Endothelial cell of umbilical vein (primary cell): ENCODE data around the gene PPP2R2C. TPM values are rescaled to one million over a fixed set of nuclear protein-coding genes. Genes with fewer than 3 reads are reported as not detected.

Source experiments
- BruUV-seq: library from RNA; stranded (reverse); fragments of 400-500 nt; replicated peaks from 2 replicates; lab custom pipeline; 2021; lab: Mats Ljungman, UMichigan
- CTCF ChIA-PET: fragments of 300-600, 350-600 bp; sonication (Branson Sonifier 250); formaldehyde crosslinking; loops from one replicate; lab custom pipeline; 2021; ENCODE audit warnings: antibody characterized with exemption, inconsistent platforms; lab: Charles Lee
- POLR2A ChIA-PET: fragments of 300-600, 350-600 bp; sonication (Branson Sonifier 250); formaldehyde crosslinking; loops from one replicate; lab custom pipeline; 2021; ENCODE audit warnings: antibody characterized with exemption, inconsistent platforms; lab: Charles Lee
- DNase-seq: peaks from one replicate; pipeline ENCODE4 v3.0.0-alpha.2; 2011; ENCODE audit warnings: low read depth, low spot score
- FAIRE-seq: peaks from 2 replicates; lab custom pipeline; 2011; peaks lifted over from hg19 to GRCh38; lab: Jason Lieb, UNC
- H2AFZ ChIP-seq: 2 replicates; pipeline ENCODE4 v1.6.0; 2012; ENCODE audit warnings: low read depth, low read length, control low read depth, inconsistent platforms
- H3K27ac ChIP-seq: 2 replicates; pipeline ENCODE4 v1.5.1; 2011; ENCODE audit warnings: low read depth, mild to moderate bottlenecking, control low read depth, low read length, moderate library complexity; ENCODE audit not compliant: insufficient read depth
- H3K27me3 ChIP-seq, 2 experiments: 2 replicates each; pipeline versions ENCODE4 v1.6.0 to v1.6.1; 2011; ENCODE audit warnings: low read length in 2 of 2, mixed read lengths in 1 of 2; ENCODE audit not compliant: control insufficient read depth in 2 of 2, insufficient read depth in 2 of 2
- H3K36me3 ChIP-seq, 2 experiments: 2 replicates in 1 of 2; 3 replicates in 1 of 2; pipeline ENCODE4 v1.5.1; 2011; ENCODE audit warnings: low read length in 2 of 2, mild to moderate bottlenecking in 1 of 2, moderate library complexity in 1 of 2; ENCODE audit not compliant: control insufficient read depth in 2 of 2, insufficient read depth in 2 of 2; ENCODE audit errors: extremely low read depth in 1 of 2
- H3K4me1 ChIP-seq: 3 replicates; pipeline ENCODE4 v1.5.1; 2011; ENCODE audit warnings: mild to moderate bottlenecking, low read length; ENCODE audit not compliant: control insufficient read depth, insufficient read depth; ENCODE audit errors: extremely low read depth
- H3K4me2 ChIP-seq: 2 replicates; pipeline ENCODE4 v1.6.1; 2011; ENCODE audit warnings: low read length, control low read depth, mixed read lengths; ENCODE audit not compliant: insufficient read depth
- H3K4me3 ChIP-seq, 3 experiments: fragments of 200-600 bp in 1 of 3; sonication (generic), shearing (Covaris generic) in 1 of 3; replicated peaks in 1 of 3; 2 replicates each; pipeline ENCODE4 v1.5.1; 2011 to 2016; ENCODE audit warnings: control low read depth in 3 of 3, low read length in 3 of 3, mild to moderate bottlenecking in 2 of 3, inconsistent platforms in 1 of 3, low read depth in 1 of 3, moderate library complexity in 1 of 3; ENCODE audit not compliant: insufficient read depth in 1 of 3
- H3K79me2 ChIP-seq: 2 replicates; pipeline ENCODE4 v1.6.0; 2012; ENCODE audit warnings: low read length, inconsistent platforms; ENCODE audit not compliant: control insufficient read depth, insufficient read depth
- H3K9ac ChIP-seq: replicated peaks from 2 replicates; pipeline ENCODE3; 2011; ENCODE audit warnings: low read length, control low read depth; ENCODE audit not compliant: insufficient read depth; ENCODE audit errors: extremely low read depth
- H3K9me1 ChIP-seq: replicated peaks from 3 replicates; pipeline ENCODE4 v1.6.0; 2011; ENCODE audit warnings: mild to moderate bottlenecking, low read length; ENCODE audit not compliant: control insufficient read depth, insufficient read depth; ENCODE audit errors: extremely low read depth
- H3K9me3 ChIP-seq: replicated peaks from 2 replicates; pipeline ENCODE4 v1.5.1; 2012; ENCODE audit warnings: low read length, inconsistent platforms; ENCODE audit not compliant: control insufficient read depth, insufficient read depth
- H4K20me1 ChIP-seq: replicated peaks from 2 replicates; pipeline ENCODE3; 2011; ENCODE audit warnings: mild to moderate bottlenecking, low read length; ENCODE audit not compliant: control insufficient read depth, insufficient read depth; ENCODE audit errors: extremely low read depth
- CTCF ChIP-seq, 2 donors: IDR thresholded peaks; 1 replicate in 1 of 2; 2 replicates in 1 of 2; pipeline ENCODE4 v1.5.1; 2011; ENCODE audit warnings: low read length in 2 of 2, mild to moderate bottlenecking in 2 of 2, moderate library complexity in 2 of 2, control low read depth in 1 of 2, inconsistent platforms in 1 of 2, low read depth in 1 of 2; ENCODE audit not compliant: insufficient read depth in 1 of 2; ENCODE audit errors: extremely low read depth in 1 of 2
- EZH2 ChIP-seq: IDR thresholded peaks from 2 replicates; pipeline ENCODE4 v1.6.1; 2012; ENCODE audit warnings: borderline replicate concordance, low read depth, mild to moderate bottlenecking, moderate library complexity, low read length, inconsistent platforms; ENCODE audit not compliant: severe bottlenecking
- FOS ChIP-seq: IDR thresholded peaks from 2 replicates; pipeline ENCODE4 v1.6.1; 2011; ENCODE audit warnings: mild to moderate bottlenecking, low read length, moderate library complexity, borderline replicate concordance; ENCODE audit not compliant: insufficient read depth
- GATA2 ChIP-seq: IDR thresholded peaks from 2 replicates; pipeline ENCODE4 v1.7.0; 2011; ENCODE audit warnings: low read depth, mild to moderate bottlenecking, moderate library complexity, mixed read lengths, low read length; ENCODE audit not compliant: insufficient read length, insufficient read depth
- JUN ChIP-seq: IDR thresholded peaks from 2 replicates; pipeline ENCODE4 v1.6.1; 2011; ENCODE audit warnings: borderline replicate concordance, low read depth; ENCODE audit not compliant: insufficient read length, insufficient read depth
- MAX ChIP-seq: IDR thresholded peaks from 2 replicates; pipeline ENCODE4 v1.6.1; 2011; ENCODE audit not compliant: insufficient read depth, insufficient read length
- MYC ChIP-seq: IDR thresholded peaks from one replicate; pipeline ENCODE4 v1.6.1; 2011; ENCODE audit warnings: mild to moderate bottlenecking, low read depth, low read length
- POLR2A ChIP-seq: IDR thresholded peaks from 2 replicates; pipeline ENCODE4 v1.6.1; 2012; ENCODE audit warnings: low read depth, mild to moderate bottlenecking, control low read depth, low read length
- POLR2AphosphoS5 ChIP-seq: IDR thresholded peaks from 2 replicates; pipeline ENCODE4 v1.6.1; 2012; ENCODE audit warnings: low read depth, mild to moderate bottlenecking, control low read depth, low read length, moderate library complexity; ENCODE audit not compliant: insufficient read depth
- dilution Hi-C: fragments of 300-500 bp; cut with MboI; formaldehyde crosslinking; loops from one replicate; pipeline ENCODE4 v1.15.0; 2019; ENCODE audit warnings: low sequenced_read_pairs; ENCODE audit not compliant: extremely low pct_ligation_motif_present
- intact Hi-C: fragments of 100-400 bp; cut with micrococcal nuclease; formaldehyde crosslinking; loops from one replicate; pipeline ENCODE4 v1.10.0; 2022
- polyA plus RNA-seq, 4 experiments: library from polyadenylated mRNA; depleted of rRNA in 3 of 4; stranded (reverse) in 3 of 4; unstranded in 1 of 4; fragments of >200 nt; gene quantifications; 2 replicates each; pipeline versions ENCODE4 v1.2.1 to v1.2.3, GENCODE V29; 2011 to 2012; ENCODE audit warnings: missing spikeins in 1 of 4
- total RNA-seq: library from RNA; stranded (reverse); gene quantifications from 2 replicates; pipeline ENCODE4 v1.2.3, GENCODE V29; 2021

The PPP2R2C gene
- total and polyA plus RNA-seq, 2 donors (not counting 3 experiments of a cell fraction or from before 2014, with no cell fraction given), result 0.03 to 0.09 TPM

GRCh38 chr4:6307891-6308290 lies 164.5 kb downstream of the PPP2R2C start:
- dilution Hi-C loops, result no loop called here

More at GRCh38 chr4:6307891-6308290, 164.5 kb downstream of the PPP2R2C start:
- H2AFZ ChIP-seq, result no peak overlapping the region
- POLR2A ChIA-PET, result no interaction called here
- FAIRE-seq, result no peak
- H3K4me3 ChIP-seq, result no peak overlapping the region
- no TSS peak for BruUV-seq
- no peaks in the 10 kb centered on the region for H4K20me1 ChIP-seq
- H3K9ac ChIP-seq, result no peak overlapping the region
- no peaks in the 10 kb centered on the region for H3K9me3 ChIP-seq
- DNase-seq, result no peak
- intact Hi-C loops, result loop anchor here (2.0 kb wide), 1 partner anchor 19 kb away; no protein-coding TSS in a partner anchor
- H3K4me1 ChIP-seq, result no peaks in the 10 kb centered on the region
- H3K79me2 ChIP-seq, result no peaks in the 10 kb centered on the region
- H3K4me2 ChIP-seq, result no peak overlapping the region
- peaks cover 16 to 25% of the 10 kb centered on the region in 2 experiments for H3K27me3 ChIP-seq
- TF ChIP-seq EZH2, result no peak
- TF ChIP-seq JUN, result no peak
- TF ChIP-seq FOS, result no peak
- no peak for TF ChIP-seq POLR2A
- TF ChIP-seq MYC, result no peak
- no peak for TF ChIP-seq CTCF (IDR thresholded peaks at IDR 0.05; ENCODE audit: extremely low read depth in 1 of 2, insufficient read depth in 1 of 2, low read depth in 1 of 2, low read length in 2 of 2)
- no peak for TF ChIP-seq POLR2AphosphoS5
- TF ChIP-seq GATA2, result no peak
- TF ChIP-seq MAX, result no peak
- CTCF ChIA-PET, result interaction anchor here (0.8 to 1.8 kb wide), 4 partner anchors 19 to 57 kb away, joined by 5 to 10 read pairs (median 6); no protein-coding TSS in a partner anchor
- no peaks in the 10 kb centered on the region for H3K9me1 ChIP-seq
- H3K36me3 ChIP-seq, result peaks cover 0 to 14% of the 10 kb centered on the region in 2 experiments
- H3K27ac ChIP-seq, result no peak overlapping the region
